HEK293 (cell line): ENCODE data around the gene FBXW11.

ENCODE experiments used
- CTCF ChIA-PET: fragments of 350-600 bp; formaldehyde crosslinking; extraction: SDS; loops from one replicate; lab custom pipeline; 2021; ENCODE audit warnings: antibody characterized with exemption; lab: Yijun Ruan, JAX
- POLR2A ChIA-PET: fragments of 300-600 bp; formaldehyde crosslinking; extraction: SDS; loops from one replicate; lab custom pipeline; 2020; ENCODE audit warnings: antibody characterized with exemption, inconsistent platforms; lab: Yijun Ruan, JAX
- H3K27ac ChIP-seq: fragments of 200-500 bp; sonication (Bioruptor generic); 2 replicates; pipeline ENCODE4 v1.5.1; 2014; ENCODE audit warnings: low read depth, low read length, control low read depth, inconsistent platforms; ENCODE audit errors: extremely low read depth
- H3K36me3 ChIP-seq, 2 experiments: fragments of 200-500 bp in 1 of 2; sonication (Bioruptor generic) in 1 of 2; 1 replicate in 1 of 2; 2 replicates in 1 of 2; pipeline ENCODE4 v1.5.1; 2014 to 2017; ENCODE audit warnings: inconsistent platforms in 2 of 2, low read length in 2 of 2; ENCODE audit not compliant: control insufficient read depth in 2 of 2, insufficient read depth in 1 of 2
- H3K4me1 ChIP-seq: fragments of 200-500 bp; sonication (Bioruptor generic); 2 replicates; pipeline ENCODE4 v1.5.1; 2014; ENCODE audit warnings: mild to moderate bottlenecking, low read length, inconsistent platforms; ENCODE audit not compliant: control insufficient read depth, insufficient read depth
- H3K4me3 ChIP-seq: 2 replicates; pipeline ENCODE4 v1.5.1; 2011; ENCODE audit warnings: low read depth, mild to moderate bottlenecking, control low read depth, low read length, moderate library complexity
- H3K9me3 ChIP-seq: fragments of 200-500 bp; sonication (Bioruptor generic); 2 replicates; pipeline ENCODE4 v1.5.1; 2014; ENCODE audit warnings: low read depth, low read length, inconsistent platforms; ENCODE audit not compliant: control insufficient read depth, insufficient read depth
- HOXC10 ChIP-seq: sonication (generic); formaldehyde crosslinking; IDR thresholded peaks from 2 replicates; pipeline ENCODE4 v1.8.1; 2023; ENCODE audit warnings: mild to moderate bottlenecking, missing genetic modification reagents
- KLF17 ChIP-seq: fragments of 450-650 bp; formaldehyde crosslinking; IDR thresholded peaks from 2 replicates; pipeline ENCODE4 v1.5.1; 2016; ENCODE audit warnings: missing biosample characterization, missing genetic modification characterization
- REPIN1 ChIP-seq: fragments of 450-650 bp; formaldehyde crosslinking; IDR thresholded peaks from 2 replicates; pipeline ENCODE4 v1.5.1; 2017; ENCODE audit warnings: missing biosample characterization, missing genetic modification characterization, low read depth
- SALL2 ChIP-seq: fragments of 450-650 bp; formaldehyde crosslinking; IDR thresholded peaks from 2 replicates; pipeline ENCODE4 v1.5.0; 2017; ENCODE audit warnings: missing biosample characterization, mild to moderate bottlenecking, missing genetic modification characterization, borderline replicate concordance
- ZNF121 ChIP-seq: fragments of 450-650 bp; formaldehyde crosslinking; IDR thresholded peaks from 2 replicates; pipeline ENCODE4 v1.5.1; 2016; ENCODE audit warnings: missing biosample characterization, missing genetic modification characterization
- ZNF138 ChIP-seq: fragments of 450-650 bp; formaldehyde crosslinking; IDR thresholded peaks from 2 replicates; pipeline ENCODE4 v1.5.1; 2016; ENCODE audit warnings: missing biosample characterization, missing genetic modification characterization, borderline replicate concordance
- ZNF266 ChIP-seq: fragments of 450-650 bp; formaldehyde crosslinking; IDR thresholded peaks from 2 replicates; pipeline ENCODE4 v1.5.1; 2016; ENCODE audit warnings: missing biosample characterization, missing genetic modification characterization, low read depth
- ZNF280D ChIP-seq: fragments of 450-650 bp; formaldehyde crosslinking; IDR thresholded peaks from 2 replicates; pipeline ENCODE4 v1.5.1; 2016; ENCODE audit warnings: missing biosample characterization, missing genetic modification characterization
- ZNF404 ChIP-seq: fragments of 450-650 bp; formaldehyde crosslinking; IDR thresholded peaks from 2 replicates; pipeline ENCODE4 v1.5.1; 2017; ENCODE audit warnings: missing biosample characterization, missing genetic modification characterization
- ZNF423 ChIP-seq: fragments of 450-650 bp; formaldehyde crosslinking; IDR thresholded peaks from 2 replicates; pipeline ENCODE4 v1.5.1; 2016; ENCODE audit warnings: missing biosample characterization, missing genetic modification characterization
- ZNF560 ChIP-seq: fragments of 450-650 bp; formaldehyde crosslinking; IDR thresholded peaks from 2 replicates; pipeline ENCODE4 v1.5.1; 2017; ENCODE audit warnings: missing biosample characterization, missing genetic modification characterization, borderline replicate concordance
- ZNF843 ChIP-seq: fragments of 450-650 bp; formaldehyde crosslinking; IDR thresholded peaks from 2 replicates; pipeline ENCODE4 v1.5.1; 2016; ENCODE audit warnings: missing biosample characterization, missing genetic modification characterization
- ZSCAN16 ChIP-seq: fragments of 450-650 bp; formaldehyde crosslinking; IDR thresholded peaks from 2 replicates; pipeline ENCODE4 v1.5.1; 2016; ENCODE audit warnings: missing biosample characterization, missing genetic modification characterization
- ZSCAN18 ChIP-seq: fragments of 450-650 bp; formaldehyde crosslinking; IDR thresholded peaks from 2 replicates; pipeline ENCODE4 v1.5.1; 2016; ENCODE audit warnings: missing biosample characterization, missing genetic modification characterization
- ZSCAN5A ChIP-seq: fragments of 450-650 bp; formaldehyde crosslinking; IDR thresholded peaks from 2 replicates; pipeline ENCODE4 v1.5.1; 2016; ENCODE audit warnings: missing biosample characterization, missing genetic modification characterization
- TF ChIP-seq, protein P1 (sequence below): fragments of 450-650 bp; formaldehyde crosslinking; IDR thresholded peaks from 2 replicates; pipeline ENCODE4 v1.5.1; 2016; ENCODE audit warnings: missing biosample characterization, missing genetic modification characterization
- TF ChIP-seq, protein P2 (sequence below): fragments of 450-650 bp; formaldehyde crosslinking; IDR thresholded peaks from 2 replicates; pipeline ENCODE4 v1.5.1; 2017; ENCODE audit warnings: missing biosample characterization, missing genetic modification characterization
- TF ChIP-seq, protein P3 (sequence below): fragments of 450-650 bp; formaldehyde crosslinking; IDR thresholded peaks from 2 replicates; pipeline ENCODE4 v1.5.1; 2016; ENCODE audit warnings: missing biosample characterization, missing genetic modification characterization

FBXW11 gene

DNA sequence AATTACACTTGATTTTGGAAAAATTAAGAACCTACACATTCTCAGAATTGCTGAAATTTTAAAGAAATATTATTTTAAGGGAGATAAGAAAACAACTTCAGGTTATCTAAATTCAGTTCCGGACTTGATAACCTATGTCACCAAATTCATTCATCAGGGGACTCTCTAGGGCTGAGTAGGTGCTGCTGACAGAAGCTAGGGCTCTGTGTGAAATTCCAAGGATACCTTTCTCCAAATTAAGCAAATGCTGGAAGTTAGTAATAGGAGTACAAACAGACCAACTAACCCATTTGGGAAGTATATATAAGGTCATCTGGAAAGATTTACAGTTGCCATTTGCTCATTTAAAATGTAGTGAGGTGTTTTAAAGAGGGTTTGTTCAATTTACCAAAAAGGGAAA, 136.5 kb downstream of the FBXW11 start (continued):
- TF ChIP-seq, protein P1, sequence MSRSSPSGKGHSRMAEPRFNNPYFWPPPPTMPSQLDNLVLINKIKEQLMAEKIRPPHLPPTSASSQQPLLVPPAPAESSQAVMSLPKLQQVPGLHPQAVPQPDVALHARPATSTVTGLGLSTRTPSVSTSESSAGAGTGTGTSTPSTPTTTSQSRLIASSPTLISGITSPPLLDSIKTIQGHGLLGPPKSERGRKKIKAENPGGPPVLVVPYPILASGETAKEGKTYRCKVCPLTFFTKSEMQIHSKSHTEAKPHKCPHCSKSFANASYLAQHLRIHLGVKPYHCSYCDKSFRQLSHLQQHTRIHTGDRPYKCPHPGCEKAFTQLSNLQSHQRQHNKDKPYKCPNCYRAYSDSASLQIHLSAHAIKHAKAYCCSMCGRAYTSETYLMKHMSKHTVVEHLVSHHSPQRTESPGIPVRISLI, result no peak
- no peak for TF ChIP-seq ZNF266 (tag by site-specific recombination)
- TF ChIP-seq ZSCAN16, result no peak
- no peak for TF ChIP-seq SALL2 (tag by site-specific recombination)
- no peak for TF ChIP-seq ZNF121 (tag by site-specific recombination)

- POLR2A ChIA-PET, result no interaction called here
- TF ChIP-seq REPIN1 (tag by site-specific recombination) (no peak), ZSCAN18 (no peak), ZNF404 (tag by site-specific recombination) (no peak), HOXC10 (CRISPR knock-in tag) (no peak), ZNF423 (tag by site-specific recombination) (no peak)
- TF ChIP-seq, protein P2, sequence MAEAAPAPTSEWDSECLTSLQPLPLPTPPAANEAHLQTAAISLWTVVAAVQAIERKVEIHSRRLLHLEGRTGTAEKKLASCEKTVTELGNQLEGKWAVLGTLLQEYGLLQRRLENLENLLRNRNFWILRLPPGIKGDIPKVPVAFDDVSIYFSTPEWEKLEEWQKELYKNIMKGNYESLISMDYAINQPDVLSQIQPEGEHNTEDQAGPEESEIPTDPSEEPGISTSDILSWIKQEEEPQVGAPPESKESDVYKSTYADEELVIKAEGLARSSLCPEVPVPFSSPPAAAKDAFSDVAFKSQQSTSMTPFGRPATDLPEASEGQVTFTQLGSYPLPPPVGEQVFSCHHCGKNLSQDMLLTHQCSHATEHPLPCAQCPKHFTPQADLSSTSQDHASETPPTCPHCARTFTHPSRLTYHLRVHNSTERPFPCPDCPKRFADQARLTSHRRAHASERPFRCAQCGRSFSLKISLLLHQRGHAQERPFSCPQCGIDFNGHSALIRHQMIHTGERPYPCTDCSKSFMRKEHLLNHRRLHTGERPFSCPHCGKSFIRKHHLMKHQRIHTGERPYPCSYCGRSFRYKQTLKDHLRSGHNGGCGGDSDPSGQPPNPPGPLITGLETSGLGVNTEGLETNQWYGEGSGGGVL (tag by site-specific recombination), result no peak
- no peaks in the 10 kb centered on the region for H3K9me3 ChIP-seq
- no peaks in the 10 kb centered on the region for H3K4me1 ChIP-seq
- CTCF ChIA-PET, result interaction anchor here (0.6 to 1.1 kb wide), 2 partner anchors 44 to 383 kb away, joined by 3 read pairs; no protein-coding TSS in a partner anchor
- no peak overlapping the region for H3K27ac ChIP-seq
- H3K36me3 ChIP-seq, result peaks cover 2 to 57% of the 10 kb centered on the region in 2 experiments
- H3K4me3 ChIP-seq, result no peak overlapping the region
Measured at GRCh38 chr5:171868236-171868635, 138.2 kb downstream of the FBXW11 start.

DNA sequence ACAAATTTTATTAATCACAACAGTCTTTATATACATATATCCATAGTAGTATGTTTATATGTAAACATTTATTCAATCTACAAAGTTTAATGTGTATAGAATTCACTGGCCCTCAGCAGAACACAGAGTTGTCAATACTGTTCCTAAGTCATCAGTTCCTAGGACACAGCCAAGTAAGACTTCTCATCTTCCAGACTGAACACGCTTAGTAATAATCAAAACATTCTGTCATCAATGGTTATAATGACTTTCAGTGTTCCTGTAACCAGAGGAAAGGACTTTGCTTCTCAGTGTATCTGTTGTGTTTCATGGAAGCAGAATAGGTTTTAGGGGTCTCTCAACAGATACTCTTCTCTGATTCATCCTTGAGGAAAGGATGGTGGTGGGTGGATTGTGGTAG, 138.7 kb downstream of the FBXW11 start:
- Histone ChIP-seq H3K27ac (no peak overlapping the region), H3K4me3 (no peak overlapping the region), H3K36me3 (peaks cover 0 to 55% of the 10 kb centered on the region in 2 experiments; a peak in 2 of 3 replicates), H3K4me1 (no peaks in the 10 kb centered on the region), H3K9me3 (no peaks in the 10 kb centered on the region)
- ChIA-PET POLR2A (no interaction called here), CTCF (interaction anchor here (1.1 kb wide), 1 partner anchor 44 kb away, joined by 3 read pairs; no protein-coding TSS in a partner anchor)
- no peak for TF ChIP-seq KLF17 (tag by site-specific recombination)
- TF ChIP-seq ZNF843 (tag by site-specific recombination), result no peak
- TF ChIP-seq ZNF280D (tag by site-specific recombination), result no peak
- no peak for TF ChIP-seq ZNF560 (tag by site-specific recombination)
- TF ChIP-seq ZNF138 (tag by site-specific recombination), result no peak
- TF ChIP-seq, protein P3, sequence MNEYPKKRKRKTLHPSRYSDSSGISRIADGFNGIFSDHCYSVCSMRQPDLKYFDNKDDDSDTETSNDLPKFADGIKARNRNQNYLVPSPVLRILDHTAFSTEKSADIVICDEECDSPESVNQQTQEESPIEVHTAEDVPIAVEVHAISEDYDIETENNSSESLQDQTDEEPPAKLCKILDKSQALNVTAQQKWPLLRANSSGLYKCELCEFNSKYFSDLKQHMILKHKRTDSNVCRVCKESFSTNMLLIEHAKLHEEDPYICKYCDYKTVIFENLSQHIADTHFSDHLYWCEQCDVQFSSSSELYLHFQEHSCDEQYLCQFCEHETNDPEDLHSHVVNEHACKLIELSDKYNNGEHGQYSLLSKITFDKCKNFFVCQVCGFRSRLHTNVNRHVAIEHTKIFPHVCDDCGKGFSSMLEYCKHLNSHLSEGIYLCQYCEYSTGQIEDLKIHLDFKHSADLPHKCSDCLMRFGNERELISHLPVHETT, result no peak
- TF ChIP-seq ZSCAN5A (tag by site-specific recombination), result no peak
